GM18502 (cell line): ENCODE results near the gene ENTREP3.
"Not testable (repeated sequence)": the region's sequence is repeated elsewhere in the genome, so short reads cannot be mapped to it uniquely, and the experiment has no call there.

Experiments used
- ATAC-seq: cut with Tn5 transposase; IDR thresholded peaks from one replicate; pipeline ENCODE4 v1.9.1; 2021; ENCODE audit warnings: mild to moderate bottlenecking; ENCODE audit not compliant: unreplicated experiment, poor library complexity

ENTREP3 gene

DNA sequence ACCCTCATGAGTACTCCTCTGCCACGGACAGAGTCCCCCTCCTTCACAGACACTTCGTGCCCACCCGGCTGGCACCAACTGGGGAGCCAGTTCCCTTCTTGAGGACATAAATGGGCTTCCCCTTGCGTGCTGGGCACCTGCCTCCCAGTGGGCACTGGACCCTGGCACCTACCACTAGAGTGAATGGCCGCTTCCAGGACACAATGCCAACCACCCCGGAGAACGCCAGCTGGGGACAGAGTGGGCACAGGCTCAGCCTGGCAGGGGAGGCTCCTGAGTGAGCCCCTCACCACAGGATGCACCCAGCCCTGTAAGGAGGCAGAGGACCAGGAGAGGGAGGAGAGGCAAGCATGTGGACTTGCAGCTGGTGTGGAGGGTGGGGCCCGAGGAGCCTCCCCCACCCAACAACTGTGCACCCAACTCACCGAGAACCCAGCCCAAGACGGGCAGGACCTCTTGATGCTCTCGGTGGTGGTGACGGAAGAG lies 1.0 kb downstream of the ENTREP3 start:
- no peak for ATAC-seq

DNA sequence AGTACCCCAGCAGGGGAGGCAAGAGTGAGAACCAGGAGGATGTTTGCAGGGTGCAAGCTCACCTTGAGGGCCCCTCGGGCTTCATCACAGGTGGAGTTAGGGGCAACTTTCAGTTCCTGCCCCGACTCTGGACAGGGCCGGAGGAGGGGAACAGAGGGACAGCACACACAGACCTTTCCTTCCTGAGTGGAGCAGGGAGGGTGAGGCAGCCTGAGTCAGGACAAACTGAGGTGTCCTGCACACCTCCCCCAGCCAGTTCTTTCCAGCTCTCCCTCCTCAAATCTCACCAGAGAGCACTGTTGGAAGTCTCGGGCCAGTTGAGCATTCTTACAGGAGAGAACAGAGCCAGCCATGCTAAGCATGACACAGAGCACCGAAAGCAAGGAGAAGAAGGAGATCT lies 1.5 kb downstream of the ENTREP3 start:
- ATAC-seq, result no peak

DNA sequence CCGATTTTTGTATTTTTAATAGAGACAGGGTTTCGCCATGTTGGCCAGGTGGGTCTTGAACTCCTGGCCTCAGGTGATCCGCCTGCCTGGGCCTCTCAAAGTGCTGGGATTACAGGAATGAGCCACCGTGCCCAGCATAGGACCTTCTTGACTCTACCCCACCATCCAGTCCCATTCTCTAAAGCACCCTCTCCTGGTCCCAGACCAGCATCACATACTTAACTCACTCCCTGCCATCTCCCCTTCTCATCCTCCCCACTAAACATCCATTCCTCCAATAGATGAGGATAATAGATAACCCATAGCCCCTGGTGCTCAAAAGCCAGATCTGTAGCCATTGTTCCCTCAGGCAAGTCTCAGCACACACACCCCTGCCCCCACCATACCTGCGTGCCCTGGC lies 2.1 kb downstream of the ENTREP3 start:
- no peak for ATAC-seq

DNA sequence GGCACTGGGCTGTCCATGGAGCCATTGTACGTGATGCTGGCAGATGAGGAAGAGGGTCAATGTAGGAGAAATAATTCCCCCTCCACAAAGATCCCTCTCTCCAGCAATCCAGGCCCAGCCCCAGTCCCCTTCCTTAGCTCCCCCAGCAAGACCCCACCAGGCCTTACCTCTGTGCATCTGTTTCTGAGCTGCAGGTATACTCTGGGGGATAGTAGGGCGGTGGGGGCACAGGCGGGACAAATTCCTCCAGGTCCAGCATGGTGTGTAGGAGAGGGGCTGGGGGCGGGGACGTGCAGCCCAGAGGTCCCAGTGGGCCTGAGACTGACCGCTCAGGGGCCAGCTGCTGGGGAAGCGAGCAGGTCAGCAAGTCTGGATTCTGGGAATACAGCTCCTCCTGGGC lies 3.7 kb downstream of the ENTREP3 start:
- no peak for ATAC-seq

DNA sequence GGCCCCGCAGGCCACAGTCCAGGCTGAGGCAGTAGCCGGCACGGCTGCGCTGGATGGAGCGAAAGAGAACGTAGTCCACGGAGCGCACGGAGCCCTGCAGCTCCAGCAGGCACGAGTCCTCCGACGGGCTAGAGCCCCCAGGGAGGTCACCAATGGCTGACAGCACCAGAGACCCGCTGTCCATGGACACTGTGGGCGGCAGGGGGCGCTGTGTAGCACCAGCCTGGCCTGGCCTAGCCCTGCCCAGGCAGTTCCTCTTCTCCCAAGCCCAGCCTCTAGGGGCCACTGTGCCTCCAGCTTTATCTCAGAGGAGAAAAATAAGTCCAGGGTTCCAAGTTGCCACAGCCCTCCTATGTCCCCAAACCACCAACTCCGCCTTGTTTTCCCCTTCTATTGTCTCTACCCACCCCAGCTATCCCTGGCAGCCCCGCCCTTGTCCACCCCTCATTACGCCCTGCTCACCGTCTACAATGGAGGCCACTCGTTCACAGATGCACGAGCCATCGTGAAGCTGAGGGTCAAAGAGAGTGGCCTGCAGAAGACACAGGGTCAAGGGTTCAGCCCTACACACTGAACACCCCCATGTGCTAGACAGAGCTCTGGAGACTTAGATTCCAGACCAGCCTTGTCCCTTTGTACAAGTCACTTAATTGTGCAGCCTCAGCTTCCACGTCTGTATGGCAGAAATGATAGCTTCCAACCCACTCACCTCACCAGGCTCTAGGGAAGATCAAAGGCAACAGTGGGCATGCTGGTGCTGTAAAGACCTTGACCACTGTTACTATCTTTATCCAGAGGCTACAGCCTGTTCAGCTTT lies 4.4 kb downstream of the ENTREP3 start:
- peak; percentile 76 for ATAC-seq

DNA sequence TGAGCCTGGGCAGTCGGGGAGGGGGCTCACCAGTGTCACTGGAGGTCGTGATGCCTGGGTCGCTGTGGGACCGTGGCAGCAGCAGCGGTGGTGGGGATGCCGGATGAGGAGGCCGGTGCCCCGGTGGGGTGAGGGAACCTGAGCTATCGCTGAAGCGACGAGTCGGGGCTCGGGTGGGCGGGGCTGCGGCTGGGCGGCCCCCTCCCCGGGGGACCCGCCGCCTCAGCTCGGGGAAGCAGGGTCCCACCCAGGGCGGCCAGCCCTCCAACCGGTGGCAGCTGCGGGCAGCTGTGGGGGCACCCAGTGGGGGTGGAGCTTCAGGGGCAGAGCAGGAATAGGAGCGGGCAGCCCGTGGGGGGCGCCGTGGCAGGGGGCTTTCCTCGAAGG lies 5.0 kb downstream of the ENTREP3 start:
- ATAC-seq, result peak; percentile 22

DNA sequence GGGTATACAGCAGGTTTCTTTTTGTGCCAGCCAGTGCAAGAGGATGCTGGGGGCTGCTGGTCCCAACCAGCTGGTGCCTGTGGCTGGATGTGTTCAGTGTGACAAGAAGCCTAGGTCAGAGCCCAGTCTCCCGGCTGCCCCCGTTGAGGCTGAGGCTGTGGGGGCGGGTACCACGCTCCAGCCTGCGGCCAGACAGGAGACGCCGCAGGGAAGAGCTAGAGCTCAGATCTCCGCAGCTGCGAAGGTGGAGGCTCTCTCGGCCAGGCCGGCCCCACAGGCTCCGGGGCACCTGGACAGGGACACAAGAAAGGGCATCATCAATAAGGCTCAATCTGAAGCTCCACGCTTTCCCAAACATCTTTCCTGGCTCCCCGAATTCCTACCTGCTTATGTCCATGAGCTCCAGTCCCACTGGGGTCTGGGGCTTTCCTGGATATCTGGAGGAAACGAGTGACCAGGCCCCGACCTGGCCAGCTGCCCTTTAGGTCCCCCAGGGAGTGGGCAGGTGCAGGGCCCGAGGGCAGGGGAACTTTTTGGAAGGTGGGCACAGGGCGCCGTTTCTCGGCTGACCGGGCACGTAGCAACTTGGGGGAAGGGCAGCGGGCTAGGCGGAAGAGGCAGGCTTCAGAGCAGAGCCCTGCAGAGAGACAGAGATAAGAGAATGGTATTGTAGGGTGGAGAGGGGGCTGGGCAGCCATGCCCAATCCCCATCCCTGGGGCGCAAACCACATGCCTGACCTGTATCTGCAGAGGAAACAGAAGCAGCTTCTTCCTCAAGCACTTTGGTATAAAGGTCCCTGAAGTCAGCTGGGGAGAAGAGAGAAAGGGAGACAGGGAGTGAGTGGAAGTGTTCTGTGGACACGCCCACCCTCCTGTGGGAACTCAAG lies 7.4 kb downstream of the ENTREP3 start:
- ATAC-seq, result no peak

DNA sequence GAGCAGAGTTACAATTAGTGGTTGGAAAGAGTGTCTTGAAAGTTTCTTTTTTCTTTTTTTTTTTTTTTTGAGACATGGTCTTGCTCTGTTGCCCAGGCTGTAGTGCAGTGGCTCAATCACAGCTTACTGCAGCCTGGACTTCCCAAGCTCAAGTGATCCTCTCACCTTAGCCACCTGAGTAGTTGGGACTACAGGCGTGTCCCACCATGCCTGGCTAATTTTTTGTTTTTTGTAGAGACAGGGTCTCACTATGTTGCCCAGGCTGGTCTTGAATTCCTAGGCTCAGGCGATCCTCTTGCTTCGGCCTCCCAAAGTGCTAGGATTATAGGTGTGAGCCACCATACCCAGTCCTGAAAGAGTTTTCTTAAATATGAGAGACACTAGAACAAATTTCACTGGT lies 8.5 kb downstream of the ENTREP3 start:
- ATAC-seq, result not testable (repeated sequence)

DNA sequence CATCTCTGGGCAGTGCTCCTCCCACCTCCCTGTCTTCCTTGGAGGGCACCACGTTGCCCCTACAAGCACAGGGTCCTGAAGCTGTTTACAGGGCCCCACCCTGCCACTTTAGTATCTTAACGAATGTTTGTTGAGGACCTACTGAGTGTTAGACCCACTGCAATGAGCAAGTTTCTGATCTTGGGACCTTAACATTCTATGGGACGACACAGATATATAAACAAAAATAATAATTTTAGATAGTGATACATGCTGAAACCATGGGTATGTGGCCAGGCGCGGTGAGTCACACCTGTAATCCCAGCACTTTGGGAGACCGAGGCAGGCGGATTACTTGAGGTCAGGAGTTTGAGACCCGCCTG lies 10.1 kb downstream of the ENTREP3 start:
- no peak for ATAC-seq

DNA sequence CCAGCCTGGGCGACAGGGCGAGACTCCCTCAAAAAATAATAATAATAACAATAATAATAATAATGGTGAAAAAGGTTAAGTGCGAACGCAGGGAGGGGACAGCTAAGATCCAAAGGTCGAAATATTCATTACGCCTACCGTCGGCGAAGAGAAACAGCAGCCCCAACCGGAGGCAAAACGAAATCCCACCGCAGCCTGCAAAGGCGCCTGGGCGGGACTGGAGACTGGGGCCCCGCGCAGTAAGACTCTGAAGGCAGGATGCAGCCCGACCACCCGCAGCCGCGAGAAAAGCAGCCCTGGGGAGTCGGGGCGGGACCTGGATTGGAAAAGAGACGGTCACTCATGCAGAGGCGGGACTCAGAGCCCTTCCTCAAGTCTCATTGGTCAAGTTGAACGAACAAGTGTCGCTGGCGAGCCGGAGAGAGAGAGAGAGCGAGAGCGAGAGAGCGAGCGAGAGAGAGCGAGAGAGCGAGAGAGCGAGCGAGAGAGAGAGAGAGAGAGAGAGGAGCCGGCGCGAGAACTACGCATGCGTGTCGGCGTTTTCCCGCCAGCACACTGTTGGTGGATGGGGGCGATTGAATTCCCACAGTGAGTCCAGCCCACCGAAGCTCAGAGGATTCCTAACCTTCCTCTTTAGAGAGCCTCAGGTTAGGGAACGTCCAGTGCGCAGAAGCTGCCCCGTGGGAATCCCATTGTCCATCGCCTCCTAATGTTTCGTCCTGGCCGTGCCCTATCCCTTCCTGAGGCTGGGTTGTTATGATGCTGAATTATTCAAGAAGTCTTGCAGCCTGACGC lies 10.7 kb downstream of the ENTREP3 start:
- peak; percentile 78 for ATAC-seq

DNA sequence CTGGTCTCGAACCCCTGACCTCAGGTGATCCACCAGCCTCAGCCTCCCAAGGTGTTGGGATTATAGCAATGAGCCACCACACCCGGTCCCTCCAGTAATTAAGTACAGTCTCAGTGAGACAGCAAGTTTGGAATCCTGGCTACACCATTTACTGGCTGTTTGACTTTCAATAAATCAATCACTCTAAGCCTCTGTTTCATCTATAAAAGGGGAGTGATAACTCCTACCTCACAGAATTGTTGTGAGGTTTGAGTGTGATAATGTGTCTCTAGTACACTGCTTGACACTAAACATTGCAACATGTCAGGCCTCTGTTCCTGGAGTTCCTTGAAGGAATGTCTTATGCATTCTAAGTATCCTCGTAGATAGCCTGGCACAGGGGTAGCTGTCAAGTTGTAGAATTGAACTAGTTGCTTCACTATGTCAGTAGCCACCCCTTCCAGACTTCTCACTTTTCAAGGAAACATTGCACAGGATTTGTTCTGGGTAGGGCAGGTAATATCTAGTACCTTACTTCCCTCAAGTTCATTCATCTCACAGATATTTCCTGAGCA lies 12.4 kb downstream of the ENTREP3 start:
- ATAC-seq, result no peak

DNA sequence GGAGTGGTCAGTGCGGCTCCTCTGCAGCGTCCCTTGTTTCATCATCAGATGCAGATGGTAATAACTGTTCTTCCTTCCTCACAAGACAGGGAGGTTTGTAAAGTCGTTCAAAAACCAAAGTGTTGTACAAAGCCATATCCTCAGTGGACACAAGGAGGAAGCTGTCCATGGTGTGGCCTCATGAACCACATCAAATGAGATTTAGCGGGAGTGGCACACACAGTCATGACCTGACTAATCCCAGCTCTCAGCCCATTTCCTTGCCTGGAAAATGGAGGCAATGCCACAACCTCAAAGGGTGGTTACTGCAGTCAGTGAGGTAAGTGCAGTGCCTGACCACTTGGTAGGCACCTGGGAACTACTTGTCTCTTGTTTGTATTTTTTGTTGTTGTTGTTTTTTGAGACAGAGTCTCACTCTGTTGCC lies 13.4 kb downstream of the ENTREP3 start:
- ATAC-seq, result no peak

DNA sequence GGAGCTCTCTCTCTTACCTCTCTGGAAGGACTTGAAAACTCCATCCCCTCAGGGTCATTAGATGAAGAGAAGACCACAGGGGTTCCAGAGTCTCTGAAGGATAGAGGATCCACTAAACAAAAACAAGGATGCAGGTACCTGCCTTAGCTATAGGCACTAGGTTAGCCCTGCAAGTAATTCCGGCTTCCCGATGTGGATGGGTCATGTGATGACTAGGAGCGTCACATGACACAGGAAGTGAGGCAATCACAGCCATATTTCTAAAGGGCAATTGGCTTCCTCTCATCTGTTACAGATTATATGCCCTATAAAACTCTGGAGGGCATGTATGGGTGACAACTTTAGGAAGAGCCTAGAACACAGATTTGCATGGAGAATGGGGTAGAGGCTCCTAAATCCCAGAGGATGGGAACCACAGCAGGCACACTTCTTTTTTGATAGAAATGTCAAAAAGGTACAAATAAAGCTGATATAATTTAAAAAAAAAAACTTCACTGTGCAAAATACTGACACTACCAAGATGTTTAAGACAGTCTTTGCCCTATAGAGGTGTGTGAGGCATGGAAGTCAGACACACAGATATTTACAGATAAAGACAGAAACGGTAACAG lies 14.1 kb downstream of the ENTREP3 start:
- no peak for ATAC-seq

DNA sequence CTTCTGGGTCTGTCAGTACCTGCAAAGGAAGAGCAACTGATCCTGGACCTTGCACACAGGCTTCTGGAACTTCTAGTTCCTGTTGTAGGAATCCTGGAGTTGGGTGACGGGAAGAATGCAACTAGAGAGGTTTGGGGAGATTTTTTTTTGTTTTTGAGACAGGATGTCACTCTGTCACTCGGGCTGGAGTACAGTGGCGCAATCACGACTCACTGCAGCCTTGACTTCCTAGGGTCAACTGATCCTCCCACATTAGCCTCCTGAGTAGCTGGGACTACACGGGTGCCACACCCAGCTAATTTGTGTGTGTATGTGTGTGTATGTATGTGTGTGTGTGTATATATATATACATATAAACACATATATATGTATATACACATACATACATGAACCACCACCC lies 18.8 kb downstream of the ENTREP3 start:
- no peak for ATAC-seq

DNA sequence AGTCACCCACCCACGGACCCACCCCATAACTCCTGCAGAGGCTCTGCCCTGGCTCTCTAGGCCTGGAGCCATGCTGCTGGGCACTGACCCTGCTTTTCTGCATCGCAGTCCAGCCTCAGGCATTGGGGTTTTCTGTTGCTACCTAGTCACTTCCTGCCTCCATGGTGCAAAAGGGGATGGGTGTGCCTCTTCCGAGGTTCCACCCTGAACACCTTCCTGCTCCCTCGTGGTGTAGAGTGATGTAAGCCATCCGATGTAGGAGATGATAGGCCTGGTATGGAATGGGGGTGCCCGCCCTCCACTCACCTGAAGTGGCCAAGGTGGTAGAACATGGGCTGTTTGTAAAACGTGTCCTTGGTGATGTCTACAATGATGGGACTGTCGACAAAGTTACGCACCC lies 19.9 kb downstream of the ENTREP3 start:
- not testable (repeated sequence) for ATAC-seq

DNA sequence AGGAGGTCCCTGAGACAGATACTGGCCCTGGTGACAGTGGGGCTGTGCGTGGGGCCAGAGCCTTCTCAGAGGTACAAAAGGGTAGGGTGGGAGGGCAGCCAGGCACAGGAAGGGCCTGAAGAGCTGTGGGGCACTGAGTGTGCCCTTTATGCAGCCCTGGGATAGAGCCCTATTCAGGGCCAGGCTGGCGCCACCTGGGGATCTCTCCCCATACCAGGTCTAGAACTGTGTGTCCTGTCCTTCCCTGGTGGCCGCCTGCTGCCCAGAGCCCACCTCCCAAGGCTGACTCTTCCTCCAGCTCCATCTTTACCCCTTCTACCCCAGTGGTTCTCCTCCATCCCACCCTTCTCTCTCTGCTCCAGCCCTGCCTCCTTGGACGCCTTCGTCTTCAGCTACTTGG lies 21.8 kb downstream of the ENTREP3 start:
- ATAC-seq, result not testable (repeated sequence)

DNA sequence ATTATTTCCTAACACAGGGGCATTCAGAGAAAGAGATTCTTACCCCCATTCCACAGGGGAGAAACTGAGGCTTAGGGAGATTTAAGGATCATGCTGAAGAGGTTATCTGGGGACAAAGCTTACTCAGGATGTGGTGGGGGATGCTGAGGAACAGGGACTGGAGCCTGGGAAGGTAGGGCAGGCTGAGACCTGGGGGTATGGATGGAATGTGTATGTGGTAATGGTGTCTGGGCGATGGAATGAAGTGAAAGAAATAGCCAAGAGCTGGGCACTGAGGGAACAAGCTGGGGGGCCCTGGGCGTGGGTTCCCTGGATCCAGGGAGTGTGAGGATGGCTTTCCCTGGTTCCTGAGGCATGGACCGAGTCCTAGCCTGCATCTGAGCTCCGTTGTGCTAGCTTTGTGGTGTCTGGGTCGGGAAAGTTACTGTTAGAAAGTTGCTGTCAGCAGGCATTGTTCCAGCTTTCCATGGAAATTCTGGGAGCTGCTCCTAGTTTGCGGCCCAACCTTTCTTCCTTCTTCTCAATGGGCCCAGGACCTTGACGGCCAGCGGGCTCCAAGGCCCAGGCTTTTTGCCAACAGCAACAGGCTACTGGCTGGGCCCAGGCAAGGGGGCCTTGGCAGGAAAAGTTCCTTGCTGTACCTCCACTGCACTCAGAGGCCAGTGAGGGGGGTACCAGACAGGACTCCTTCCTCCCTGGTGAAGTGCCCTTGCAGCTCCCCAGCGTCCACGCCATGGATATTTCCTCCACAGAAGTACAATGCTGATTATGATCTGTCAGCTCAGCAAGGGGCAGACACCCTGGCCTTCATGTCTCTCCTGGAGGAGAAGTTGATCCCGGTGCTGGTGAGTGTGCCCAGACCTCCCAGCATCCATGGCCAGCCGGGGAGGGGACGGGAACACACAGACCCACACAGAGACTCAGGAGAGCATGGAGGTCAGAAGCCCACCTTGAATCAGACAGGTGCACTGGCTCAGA lies 23.0 kb downstream of the ENTREP3 start:
- not testable (repeated sequence) for ATAC-seq

DNA sequence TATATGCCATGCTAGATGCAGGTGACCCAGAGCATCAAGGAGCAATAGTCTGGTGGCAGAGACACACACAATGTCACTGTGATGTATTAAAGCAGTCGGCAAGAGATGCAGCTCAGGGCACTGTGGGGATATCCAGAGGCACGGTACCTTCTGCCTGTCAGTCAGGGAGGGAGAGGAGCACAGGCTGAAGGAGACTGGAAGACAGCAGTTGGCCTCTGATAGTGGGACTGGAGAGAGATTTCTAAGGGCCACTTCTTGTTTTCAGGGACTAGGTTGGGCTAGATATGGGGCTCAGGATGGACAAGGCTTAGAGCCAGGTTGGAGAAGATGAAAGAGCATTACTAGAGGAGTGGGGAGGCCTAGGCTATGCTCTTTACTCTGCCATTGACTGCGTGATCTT lies 24.0 kb downstream of the ENTREP3 start:
- not testable (repeated sequence) for ATAC-seq

DNA sequence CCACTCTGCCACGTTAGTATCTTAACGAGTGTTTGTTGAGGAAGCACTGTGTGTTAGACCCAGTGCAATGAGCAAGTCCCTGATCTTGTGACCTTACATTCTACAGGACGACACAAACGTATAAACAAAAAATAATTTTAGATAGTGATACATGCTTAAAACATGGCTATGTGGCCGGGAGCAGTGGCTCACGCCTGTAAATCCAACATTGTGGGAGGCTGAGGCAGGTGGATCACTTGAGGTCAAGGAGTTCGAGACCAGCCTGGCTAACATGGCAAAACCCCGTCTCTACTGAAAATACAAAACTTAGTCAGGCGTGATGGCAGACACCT lies 27.2 kb downstream of the ENTREP3 start:
- ATAC-seq, result no peak
